Small intestine (tissue), 7 donors: ENCODE results near the gene BCAS3. TPM values are rescaled to one million over a fixed set of nuclear protein-coding genes. Genes with fewer than 3 reads are reported as not detected.

Experiments used
- DNase-seq, 2 donors: peaks; one replicate each; pipeline versions ENCODE4 v3.0.0 to v3.0.0-alpha.2; 2013
- FAIRE-seq: peaks from 2 replicates; lab custom pipeline; 2012; peaks lifted over from hg19 to GRCh38; lab: Jason Lieb, UNC
- H3K27ac ChIP-seq, 3 donors: one replicate each; pipeline ENCODE4 v1.5.1; 2013; ENCODE audit warnings: low read length in 2 of 3, mild to moderate bottlenecking in 2 of 3, control low read depth in 1 of 3, inconsistent platforms in 1 of 3, low read depth in 1 of 3, moderate library complexity in 1 of 3
- H3K27me3 ChIP-seq, 3 donors: one replicate each; pipeline ENCODE4 v1.6.1; 2013; ENCODE audit warnings: low read length in 3 of 3, inconsistent platforms in 1 of 3; ENCODE audit not compliant: control insufficient read depth in 3 of 3, insufficient read depth in 3 of 3
- H3K36me3 ChIP-seq, 3 donors: one replicate each; pipeline ENCODE4 v1.6.1; 2013; ENCODE audit warnings: low read length in 3 of 3, inconsistent platforms in 1 of 3, low read depth in 1 of 3, mild to moderate bottlenecking in 1 of 3, moderate library complexity in 1 of 3; ENCODE audit not compliant: control insufficient read depth in 3 of 3, insufficient read depth in 2 of 3
- H3K4me1 ChIP-seq, 3 donors: one replicate each; pipeline ENCODE4 v1.6.1; 2013; ENCODE audit warnings: low read length in 2 of 3, inconsistent platforms in 1 of 3, low read depth in 1 of 3, mild to moderate bottlenecking in 1 of 3, moderate library complexity in 1 of 3; ENCODE audit not compliant: control insufficient read depth in 3 of 3, insufficient read depth in 2 of 3
- H3K4me3 ChIP-seq, 3 donors: one replicate each; pipeline ENCODE4 v1.5.1; 2013; ENCODE audit warnings: low read length in 3 of 3, control low read depth in 1 of 3, inconsistent platforms in 1 of 3, low read depth in 1 of 3, mild to moderate bottlenecking in 1 of 3, moderate library complexity in 1 of 3
- H3K9me3 ChIP-seq, 2 donors: one replicate each; pipeline ENCODE4 v1.6.1; 2013; ENCODE audit warnings: low read depth in 1 of 2, low read length in 1 of 2; ENCODE audit not compliant: control insufficient read depth in 2 of 2, insufficient read depth in 1 of 2
- WGBS, 3 donors: extraction: QIAGEN DNeasy Blood & Tissue Kit; methylation state at CpG; one replicate each; pipeline ENCODE4 v1.1.7; 2013; 5-methylcytosine and 5-hydroxymethylcytosine counted together
- polyA plus RNA-seq, 4 donors: library from polyadenylated mRNA; stranded (reverse) in 3 of 4; unstranded in 1 of 4; fragments of 200-250 nt in 3 of 4; fragments of 120-200 nt in 1 of 4; gene quantifications; one replicate each; pipeline versions ENCODE4 v1.2.1 to v1.2.3, GENCODE V29; 2013
- donor health status: healthy with polysubstance abuse.
- donor health status: control.
- donor health status: control.
- donor health status: Bipolar disorder and iron deficiency.
- donor health status: healthy.

Gene BCAS3
- polyA plus RNA-seq, 4 donors: 4.4 to 10.5 (median 4.8) TPM

DNA sequence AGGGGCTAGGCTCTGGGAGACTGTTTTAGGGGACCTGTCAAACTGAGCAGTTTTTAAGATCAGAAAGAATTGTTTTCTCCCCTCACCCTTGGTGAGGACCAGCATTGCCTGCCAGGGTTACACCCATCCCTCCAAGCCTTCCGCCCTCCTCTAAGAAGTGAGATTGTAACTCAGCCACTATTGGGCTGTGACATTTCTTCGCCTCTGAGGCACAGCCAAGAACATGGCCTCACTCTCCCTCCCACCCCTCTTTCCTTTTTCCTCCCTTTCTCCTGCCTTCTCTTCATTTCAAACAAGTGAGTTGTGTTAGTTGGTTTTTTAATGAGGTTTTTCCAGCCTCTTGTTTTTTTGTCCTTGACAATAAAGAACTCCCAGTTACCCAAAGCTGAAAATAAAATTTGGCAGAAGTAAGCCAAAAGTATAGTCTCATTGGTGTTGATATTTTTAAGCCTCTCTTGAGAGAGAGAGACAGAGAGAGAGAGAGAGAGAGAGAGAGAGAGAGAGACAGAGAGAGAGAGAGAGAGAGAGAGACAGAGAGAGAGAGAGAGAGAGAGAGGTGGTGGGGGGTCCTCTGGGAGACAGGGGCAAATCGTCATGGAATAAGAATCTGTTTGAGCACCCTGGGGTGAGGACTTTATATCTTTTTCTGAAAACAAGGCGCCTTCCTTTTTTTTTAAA, 644.8 kb downstream of the BCAS3 start:
- Histone ChIP-seq H3K4me3 (no peak overlapping the region), H3K4me1 (no peaks in the 10 kb centered on the region), H3K27me3 (no peaks in the 10 kb centered on the region), H3K9me3 (no peaks in the 10 kb centered on the region), H3K36me3 (no peaks in the 10 kb centered on the region), H3K27ac (peak overlapping the region in 1 of 3 donors; percentile 1)
- WGBS, 3 donors: 73 to 85% (median 81%) methylated on average over 4 of the region's 4 CpGs
- FAIRE-seq (no peak), DNase-seq (no peak)

DNA sequence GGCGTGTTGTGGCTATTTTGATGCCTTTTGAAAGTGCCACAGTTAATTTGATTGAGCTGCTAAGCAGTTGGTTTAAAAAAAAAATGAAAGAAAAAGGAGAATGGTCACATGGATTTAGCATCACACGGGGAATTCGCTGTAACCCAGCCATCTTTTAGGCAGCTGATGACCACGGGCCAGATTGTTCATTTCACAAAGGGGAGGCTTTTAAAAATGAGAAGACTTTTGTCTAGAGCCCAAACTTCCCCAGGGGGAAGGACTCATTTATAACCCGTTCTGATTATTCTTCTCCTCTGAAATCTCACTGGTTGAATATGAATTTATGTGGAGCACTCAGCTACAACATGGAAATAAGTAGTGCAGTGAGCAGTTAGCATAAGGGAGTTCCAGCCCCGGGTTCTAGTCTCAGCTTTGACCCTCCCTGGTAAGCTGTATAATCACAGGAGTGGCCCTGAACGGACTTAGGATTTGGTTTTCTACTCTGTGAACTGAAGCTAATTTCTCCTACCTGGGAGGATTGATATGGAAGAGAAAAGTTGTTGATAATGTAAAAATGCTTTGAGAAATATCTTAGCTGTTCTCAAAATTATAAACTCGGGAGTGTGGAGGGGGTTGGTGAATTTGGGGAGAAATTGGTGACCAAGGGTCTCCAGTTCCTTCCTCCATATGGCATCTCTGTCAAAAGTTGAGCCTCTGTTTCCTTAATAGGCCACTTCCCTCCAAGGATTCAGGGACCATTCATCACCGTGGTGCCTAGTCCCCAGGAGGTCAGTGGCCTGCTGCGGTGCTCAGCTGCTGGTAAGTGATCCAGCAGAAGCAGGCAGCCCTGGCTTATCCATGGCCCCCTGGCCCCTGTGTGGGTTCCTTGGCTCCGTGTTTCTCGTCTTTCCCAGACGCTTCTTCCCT, 645.6 kb downstream of the BCAS3 start:
- H3K4me3 ChIP-seq: no peak overlapping the region
- H3K9me3 ChIP-seq: no peaks in the 10 kb centered on the region
- no peaks in the 10 kb centered on the region for H3K27me3 ChIP-seq
- H3K4me1 ChIP-seq: no peaks in the 10 kb centered on the region
- WGBS, 3 donors: 58 to 76% (median 75%) methylated on average over 13 of the region's 13 CpGs
- FAIRE-seq: no peak
- H3K36me3 ChIP-seq: no peaks in the 10 kb centered on the region
- no peak for DNase-seq
- peak overlapping the region in 1 of 3 donors; percentile 22 for H3K27ac ChIP-seq

DNA sequence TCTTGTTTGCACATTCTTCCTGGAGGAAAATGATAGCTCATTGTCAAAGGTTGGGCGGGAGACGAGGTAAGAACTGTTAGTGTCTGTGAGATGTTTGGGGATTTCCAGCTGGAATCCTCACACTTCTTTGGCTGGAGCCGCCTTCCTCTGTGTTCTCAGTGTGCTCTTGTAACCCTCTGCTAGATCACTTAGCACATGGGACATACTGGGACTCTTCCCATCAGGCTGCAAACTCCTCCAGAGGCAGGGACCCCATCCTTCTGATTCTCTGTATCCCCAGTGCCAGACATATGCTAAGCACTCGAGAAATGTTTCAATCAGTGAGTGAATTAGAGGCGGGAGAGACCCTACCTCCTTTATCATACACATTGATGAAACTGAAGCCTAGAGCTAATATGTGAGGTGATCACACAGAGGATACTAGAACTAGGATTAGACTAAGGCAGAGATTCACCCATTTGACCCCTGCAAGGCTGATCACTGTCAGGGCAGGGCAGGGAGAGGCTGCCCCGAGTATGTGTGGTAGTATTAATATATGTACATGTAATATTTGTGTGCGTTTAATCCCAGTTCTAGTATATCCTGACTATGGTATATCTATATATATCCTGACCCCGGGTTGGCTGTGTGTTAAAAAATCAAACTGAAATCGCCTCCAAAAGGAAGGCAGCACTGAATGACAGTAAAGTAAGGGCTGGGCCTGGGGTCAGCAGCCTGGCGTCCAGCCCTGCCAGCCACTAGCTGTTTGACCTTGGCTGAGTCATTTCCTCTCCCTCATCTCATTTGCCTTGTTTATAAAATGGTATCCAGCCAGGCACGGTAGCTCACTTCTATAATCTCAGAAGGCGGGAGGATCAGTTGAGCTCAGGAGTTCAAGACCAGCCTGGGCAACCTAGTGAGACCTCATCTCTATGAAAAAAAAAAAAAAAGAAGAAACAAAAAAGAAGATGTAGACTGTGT, 646.5 kb downstream of the BCAS3 start:
- DNase-seq (no peak), FAIRE-seq (no peak)
- H3K27ac ChIP-seq: peak overlapping the region in 1 of 3 donors; percentile 22
- no peaks in the 10 kb centered on the region for H3K36me3 ChIP-seq
- WGBS, 3 donors: 77 to 85% (median 83%) methylated on average over 12 of the region's 12 CpGs
- H3K9me3 ChIP-seq: no peaks in the 10 kb centered on the region
- H3K4me3 ChIP-seq: no peak overlapping the region
- no peaks in the 10 kb centered on the region for H3K4me1 ChIP-seq
- no peaks in the 10 kb centered on the region for H3K27me3 ChIP-seq

DNA sequence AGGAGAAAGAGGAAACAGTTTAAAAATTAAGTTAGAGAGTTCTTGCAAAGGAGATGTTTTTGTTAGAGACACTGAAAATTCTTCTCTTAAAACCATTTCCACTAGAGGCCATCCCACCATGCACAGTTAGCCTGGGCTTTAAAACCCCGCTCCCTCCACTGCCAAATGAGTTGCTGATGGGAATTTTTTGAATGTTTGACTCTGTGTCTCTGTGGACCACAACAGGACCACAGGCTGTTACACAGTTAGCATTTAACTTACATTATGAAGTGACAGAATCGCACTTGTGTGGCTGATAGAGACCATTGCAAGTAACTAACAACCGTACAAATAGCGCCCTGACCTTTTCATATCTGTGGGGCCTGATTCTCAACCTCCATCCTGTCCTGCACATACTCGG, 647.3 kb downstream of the BCAS3 start:
- Histone ChIP-seq H3K36me3 (no peaks in the 10 kb centered on the region), H3K9me3 (no peaks in the 10 kb centered on the region), H3K4me3 (no peak overlapping the region), H3K4me1 (no peaks in the 10 kb centered on the region), H3K27ac (no peak overlapping the region), H3K27me3 (no peaks in the 10 kb centered on the region)
- no peak for FAIRE-seq
- WGBS, 3 donors: 77 to 80% (median 79%) methylated on average over 5 of the region's 5 CpGs
- no peak for DNase-seq

DNA sequence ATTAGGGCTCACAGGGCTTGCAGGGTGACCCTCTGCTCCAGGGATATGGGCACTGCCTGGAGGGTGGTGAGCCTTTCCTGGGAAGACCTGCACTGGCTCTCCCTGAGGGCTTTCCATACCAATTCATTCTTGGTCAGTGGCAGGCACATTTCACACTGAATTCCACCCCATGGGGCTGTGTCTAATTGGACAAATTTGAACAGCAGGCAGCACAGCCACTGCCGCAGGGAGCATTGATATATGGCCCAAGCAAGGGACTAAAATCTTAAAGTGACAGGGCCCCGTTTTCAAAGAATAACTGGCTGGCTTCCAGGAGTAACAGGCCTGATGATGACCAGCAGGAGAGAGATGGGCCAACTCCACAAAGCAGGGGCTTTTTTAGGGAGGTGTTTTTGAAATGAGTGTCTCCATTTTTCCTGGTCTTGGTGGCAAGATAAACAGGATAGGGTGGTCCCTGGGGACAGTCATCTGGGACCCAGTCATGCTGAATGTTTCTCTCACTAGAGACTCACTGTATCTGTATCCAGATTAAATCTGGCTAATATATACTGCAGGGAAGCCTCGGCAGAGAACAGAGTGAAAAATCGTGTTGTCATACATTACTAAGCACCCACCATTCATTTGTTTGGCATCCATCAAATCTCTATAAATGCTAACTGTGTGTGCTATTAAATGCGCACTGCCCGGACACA, 647.9 kb downstream of the BCAS3 start:
- Histone ChIP-seq H3K36me3 (no peaks in the 10 kb centered on the region), H3K4me1 (no peaks in the 10 kb centered on the region), H3K4me3 (no peak overlapping the region), H3K9me3 (no peaks in the 10 kb centered on the region), H3K27me3 (no peaks in the 10 kb centered on the region), H3K27ac (no peak overlapping the region)
- WGBS, 3 donors: 63 to 71% (median 67%) methylated on average over 6 of the region's 6 CpGs
- DNase-seq: no peak
- no peak for FAIRE-seq

DNA sequence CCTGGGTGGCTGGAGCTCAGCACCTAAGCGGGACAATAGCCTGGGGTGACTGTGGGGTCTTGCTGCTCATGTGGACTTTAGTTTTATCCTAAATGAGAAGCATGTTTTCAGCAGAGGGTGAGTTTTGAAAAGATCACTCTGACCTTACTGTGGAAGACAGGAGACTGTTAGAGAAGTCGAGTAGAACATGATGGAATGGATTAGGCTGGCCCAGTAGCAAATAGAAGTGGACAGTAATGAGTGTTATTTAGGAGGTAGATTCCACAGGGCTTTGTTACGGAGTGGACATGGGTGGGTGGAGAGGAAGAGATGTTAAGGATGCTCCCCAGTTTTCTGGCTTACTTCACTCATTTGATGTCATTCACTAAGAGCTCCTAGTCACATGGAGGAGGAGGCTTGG, 648.7 kb downstream of the BCAS3 start:
- Histone ChIP-seq H3K27me3 (no peaks in the 10 kb centered on the region), H3K27ac (no peak overlapping the region), H3K4me3 (no peak overlapping the region), H3K9me3 (no peaks in the 10 kb centered on the region), H3K4me1 (no peaks in the 10 kb centered on the region), H3K36me3 (no peaks in the 10 kb centered on the region)
- 89 to 92% (median 91%) methylated on average over 3 of the region's 3 CpGs for WGBS, 3 donors
- DNase-seq (no peak), FAIRE-seq (no peak)

DNA sequence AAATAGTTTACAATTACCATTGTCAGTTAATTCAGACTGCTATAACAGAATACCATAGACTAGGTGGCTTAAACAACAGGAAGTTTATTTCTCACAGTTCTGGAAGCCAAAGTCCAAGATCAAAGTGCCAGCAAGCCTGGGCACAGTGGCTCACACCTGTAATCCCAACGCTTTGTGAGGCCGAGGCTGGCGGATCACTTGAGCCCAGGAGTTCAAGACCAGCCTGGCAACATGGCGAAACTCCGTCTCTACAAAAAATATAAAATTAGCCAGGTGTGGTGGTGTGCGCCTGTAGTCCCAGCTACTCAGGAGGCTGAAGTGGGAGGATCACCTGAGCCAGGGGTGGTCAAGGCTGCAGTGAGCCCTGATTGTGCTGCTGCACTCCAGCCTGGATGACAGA, 650.7 kb downstream of the BCAS3 start:
- Histone ChIP-seq H3K27ac (no peak overlapping the region), H3K4me1 (no peaks in the 10 kb centered on the region), H3K9me3 (no peaks in the 10 kb centered on the region), H3K4me3 (no peak overlapping the region), H3K27me3 (no peaks in the 10 kb centered on the region), H3K36me3 (no peaks in the 10 kb centered on the region)
- WGBS, 3 donors: 62 to 84% (median 66%) methylated on average over 6 of the region's 6 CpGs
- peak in 1 of 2 donors; percentile 61 for DNase-seq
- no peak for FAIRE-seq
